Measurements from ENCODE around the gene C16orf54. TPM values are rescaled to one million over a fixed set of nuclear protein-coding genes. Genes with fewer than 3 reads are reported as not detected.
"Not testable (repeated sequence)": the region's sequence is repeated elsewhere in the genome, so short reads cannot be mapped to it uniquely, and the experiment has no call there.

C16orf54 gene
- total RNA-seq, 1 donor from 2014 or later, result 0.17 TPM

GRCh38 chr16:29730649-29731048 is 15.1 kb downstream of the C16orf54 start:
- Mint-ChIP-seq H3K36me3 (ENCODE audit: insufficient read depth) (peaks cover 4% of the 10 kb centered on the region), H3K9me3 (ENCODE audit: low read depth) (no peaks in the 10 kb centered on the region), H3K27me3 (no peaks in the 10 kb centered on the region), H3K27ac (no peak overlapping the region), H3K4me3 (ENCODE audit: low read depth) (no peak overlapping the region), H3K4me1 (ENCODE audit: low read depth) (peaks cover under 1% of the 10 kb centered on the region)
- TF ChIP-seq CTCF (IDR thresholded peaks at IDR 0.05; ENCODE audit: unreplicated experiment), result no peak
- DNase-seq (ENCODE audit: low spot score, unreplicated experiment), result no peak

GRCh38 chr16:29729116-29729521 is 16.7 kb downstream of the C16orf54 start:
- H3K4me3 Mint-ChIP-seq (ENCODE audit: low read depth), result no peak overlapping the region
- no peak overlapping the region for H3K27ac Mint-ChIP-seq
- peak; percentile 57 for TF ChIP-seq CTCF (IDR thresholded peaks at IDR 0.05; ENCODE audit: unreplicated experiment)
- H3K36me3 Mint-ChIP-seq (ENCODE audit: insufficient read depth), result peaks cover 2% of the 10 kb centered on the region
- DNase-seq (ENCODE audit: low spot score, unreplicated experiment), result no peak
- no peaks in the 10 kb centered on the region for H3K27me3 Mint-ChIP-seq
- no peaks in the 10 kb centered on the region for H3K9me3 Mint-ChIP-seq (ENCODE audit: low read depth)
- H3K4me1 Mint-ChIP-seq (ENCODE audit: low read depth), result no peaks in the 10 kb centered on the region

- no peaks in the 10 kb centered on the region for H3K9me3 Mint-ChIP-seq (ENCODE audit: low read depth)
- no peaks in the 10 kb centered on the region for H3K27me3 Mint-ChIP-seq
- peaks cover 2% of the 10 kb centered on the region for H3K36me3 Mint-ChIP-seq (ENCODE audit: insufficient read depth)
- H3K4me3 Mint-ChIP-seq (ENCODE audit: low read depth), result no peak overlapping the region
- no peak overlapping the region for H3K27ac Mint-ChIP-seq
- no peaks in the 10 kb centered on the region for H3K4me1 Mint-ChIP-seq (ENCODE audit: low read depth)
- no peak for DNase-seq (ENCODE audit: low spot score, unreplicated experiment)
- TF ChIP-seq CTCF (IDR thresholded peaks at IDR 0.05; ENCODE audit: unreplicated experiment), result no peak
Measured at GRCh38 chr16:29727452-29727851, 18.3 kb downstream of the C16orf54 start.

- no peaks in the 10 kb centered on the region for H3K4me1 Mint-ChIP-seq (ENCODE audit: low read depth)
- H3K4me3 Mint-ChIP-seq (ENCODE audit: low read depth), result no peak overlapping the region
- no peak overlapping the region for H3K27ac Mint-ChIP-seq
- H3K9me3 Mint-ChIP-seq (ENCODE audit: low read depth), result no peaks in the 10 kb centered on the region
- no peak for TF ChIP-seq CTCF (IDR thresholded peaks at IDR 0.05; ENCODE audit: unreplicated experiment)
- no peak for DNase-seq (ENCODE audit: low spot score, unreplicated experiment)
- H3K27me3 Mint-ChIP-seq, result no peaks in the 10 kb centered on the region
- no peaks in the 10 kb centered on the region for H3K36me3 Mint-ChIP-seq (ENCODE audit: insufficient read depth)
Measured at GRCh38 chr16:29726845-29727377, 18.9 kb downstream of the C16orf54 start.

- H3K4me3 Mint-ChIP-seq (ENCODE audit: low read depth), result peak overlapping the region; percentile 4
- H3K27ac Mint-ChIP-seq, result peak overlapping the region; percentile 85
- peak; percentile 38 for DNase-seq (ENCODE audit: low spot score, unreplicated experiment)
Measured at GRCh38 chr16:29721167-29721879, 24.5 kb downstream of the C16orf54 start.

More at GRCh38 chr16:29721167-29721879, 24.5 kb downstream of the C16orf54 start:
- peak; percentile 65 for TF ChIP-seq CTCF (IDR thresholded peaks at IDR 0.05; ENCODE audit: unreplicated experiment)
- peaks cover 11% of the 10 kb centered on the region for H3K4me1 Mint-ChIP-seq (ENCODE audit: low read depth)
- H3K27me3 Mint-ChIP-seq; H3K36me3 Mint-ChIP-seq (ENCODE audit: insufficient read depth); H3K9me3 Mint-ChIP-seq (ENCODE audit: low read depth): not testable (repeated sequence)
